ENCODE data around the gene GSTM2.

The GSTM2 gene

DNA sequence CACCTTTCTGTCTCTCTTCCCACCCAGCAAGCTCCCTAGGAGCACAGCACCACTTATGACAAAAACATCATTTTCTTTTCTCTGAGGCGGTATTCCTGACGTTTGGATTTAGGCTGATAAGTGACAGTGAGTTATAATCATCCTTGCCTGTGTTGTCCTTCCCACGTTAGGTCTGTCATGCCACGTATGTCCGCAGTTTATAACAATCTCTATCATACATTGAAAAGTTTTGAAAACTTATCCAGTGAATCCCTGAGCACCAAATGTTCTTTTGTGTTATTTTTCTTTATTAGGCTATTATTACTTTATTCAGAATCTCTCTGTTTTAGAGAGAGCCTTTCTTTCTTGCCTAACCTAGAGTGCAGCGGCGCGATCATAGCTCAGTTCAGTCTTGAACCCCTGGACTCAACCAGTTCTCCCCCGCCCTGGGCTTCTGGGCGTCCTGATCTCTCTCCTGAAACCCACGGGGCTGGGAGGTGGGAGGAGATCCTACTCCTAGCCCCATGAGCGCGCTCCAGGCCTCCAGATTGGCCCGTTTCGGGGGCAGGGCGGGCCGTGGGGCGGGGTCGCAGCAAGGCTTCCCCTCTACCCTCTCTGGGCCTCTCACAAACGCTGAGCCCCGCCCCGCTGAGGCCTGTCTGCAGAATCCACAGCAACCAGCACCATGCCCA is at the start of gene GSTM2:
Gene GSTM2, plus strand, starts transcription at position 606 of the 671 bp plus-strand sequence. Its CDS starts 59 bp downstream, at position 665.
- in situ Hi-C loops (cut with MboI; ENCODE audit: low sequenced_read_pairs), result no loop called here

DNA sequence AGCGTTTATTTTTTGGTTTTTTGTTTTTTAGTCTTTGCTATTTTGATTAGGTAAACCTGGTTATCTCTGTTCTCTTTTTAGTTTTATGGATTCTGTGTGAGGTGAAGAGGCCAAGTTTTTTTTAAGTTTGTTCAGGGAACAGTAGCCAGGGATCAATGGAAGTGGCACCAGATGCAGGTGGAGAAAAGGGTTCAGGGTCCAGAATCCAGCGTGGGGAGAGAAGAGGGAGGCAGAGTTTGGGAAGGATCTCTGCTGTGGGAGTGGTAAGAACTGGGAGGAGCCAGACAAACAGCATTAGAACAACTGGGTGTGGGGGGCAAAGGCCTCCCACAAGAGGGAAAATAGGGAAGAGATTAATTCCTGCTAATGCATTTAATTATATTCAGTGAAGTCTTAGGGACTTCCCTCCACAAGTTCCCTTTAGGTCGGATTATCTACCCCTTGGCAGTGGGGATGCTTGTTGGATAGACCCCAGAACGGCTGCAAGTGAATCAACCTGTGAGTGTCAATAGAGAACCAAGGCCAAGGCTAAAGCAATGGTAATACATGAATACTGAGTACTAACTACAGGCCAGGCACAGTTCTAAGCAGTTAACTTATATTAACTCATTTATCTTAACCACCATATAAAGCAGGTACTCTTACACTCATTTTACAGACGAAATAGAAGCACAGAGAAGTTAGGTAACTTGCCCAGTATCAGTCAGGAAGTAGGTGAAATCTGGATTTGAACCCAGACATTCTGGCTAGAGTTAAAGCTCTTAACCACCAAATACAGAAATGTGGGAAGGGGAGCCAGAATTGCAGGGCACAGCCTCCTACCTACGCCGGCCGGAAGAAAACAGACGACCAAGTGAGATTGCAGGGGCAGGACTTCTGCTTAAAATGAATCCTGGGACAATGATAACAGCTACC is 48.9 kb upstream of the GSTM2 start:
- in situ Hi-C loops (cut with MboI; ENCODE audit: low sequenced_read_pairs), result no loop called here

DNA sequence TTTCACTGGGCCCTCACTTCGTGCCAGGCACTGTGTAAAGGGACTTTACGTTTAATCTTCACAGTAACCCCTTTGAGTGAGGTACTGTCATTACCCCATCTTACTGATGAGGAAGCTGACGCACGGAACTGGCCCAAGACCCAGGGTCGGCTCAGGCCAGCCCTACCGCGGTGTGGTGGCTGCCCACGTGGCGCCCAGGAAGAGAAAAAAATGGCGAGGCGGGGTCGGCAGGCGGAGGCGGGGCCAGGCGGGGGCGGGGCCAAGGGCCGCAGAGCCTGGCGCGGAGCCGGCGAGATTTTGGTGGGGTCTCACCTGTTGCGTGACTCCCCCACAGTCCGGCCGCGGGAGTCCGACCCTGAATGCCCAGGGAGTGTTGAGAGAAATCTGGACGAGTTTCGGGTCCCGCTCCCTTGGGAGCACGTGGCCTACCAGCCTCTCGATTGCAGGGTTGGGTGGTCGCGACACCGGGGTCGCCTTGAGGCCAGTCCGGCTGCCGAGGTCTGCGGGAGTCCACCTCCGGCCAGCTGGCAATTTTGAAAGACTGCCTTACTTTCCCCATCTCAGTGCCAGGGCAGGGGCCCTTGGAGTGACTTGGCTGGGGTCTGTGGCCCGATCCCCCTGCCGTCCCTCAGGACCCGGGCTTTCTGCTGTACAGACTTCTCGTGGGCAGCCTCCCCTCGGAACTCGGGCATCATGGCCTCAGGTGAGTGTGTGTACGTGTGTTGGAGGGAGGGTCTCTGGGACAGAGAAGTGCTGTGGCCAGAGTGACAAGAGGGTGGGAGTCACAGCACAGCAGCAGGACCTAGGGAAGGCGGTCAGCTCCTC is 48.1 kb upstream of the GSTM2 start, which contains the start of the genes AMPD2 and GNAT2:
Gene AMPD2, plus strand, starts transcription at position 262 of the 825 bp plus-strand sequence. CDS start 1,339 bp downstream, outside the sequence.
Gene GNAT2, minus strand, starts transcription at position 41 of the 825 bp plus-strand sequence. CDS start 6,746 bp downstream, outside the sequence.
- in situ Hi-C loops (cut with MboI; ENCODE audit: low sequenced_read_pairs), result no loop called here

DNA sequence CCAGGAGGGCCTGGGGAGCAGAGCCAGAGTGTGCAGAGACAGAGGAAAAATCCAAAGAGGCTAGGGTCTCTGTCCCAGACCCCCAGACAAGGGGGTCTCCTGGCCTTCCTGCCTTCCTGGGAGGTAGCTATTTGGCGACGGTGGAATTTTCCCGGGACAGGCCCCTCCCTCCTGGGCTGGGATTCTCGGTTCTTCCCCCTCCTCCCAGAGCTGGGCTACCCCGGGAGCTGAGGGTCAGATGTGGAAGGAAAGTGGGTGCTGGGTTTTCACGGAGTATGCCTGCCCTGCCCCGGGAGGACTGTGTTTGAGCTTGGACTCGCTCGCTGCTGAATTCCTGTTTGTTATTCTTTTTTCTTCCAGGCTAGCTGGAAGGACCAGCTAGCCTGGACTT is 47.5 kb upstream of the GSTM2 start:
- in situ Hi-C loops (cut with MboI; ENCODE audit: low sequenced_read_pairs), result no loop called here

DNA sequence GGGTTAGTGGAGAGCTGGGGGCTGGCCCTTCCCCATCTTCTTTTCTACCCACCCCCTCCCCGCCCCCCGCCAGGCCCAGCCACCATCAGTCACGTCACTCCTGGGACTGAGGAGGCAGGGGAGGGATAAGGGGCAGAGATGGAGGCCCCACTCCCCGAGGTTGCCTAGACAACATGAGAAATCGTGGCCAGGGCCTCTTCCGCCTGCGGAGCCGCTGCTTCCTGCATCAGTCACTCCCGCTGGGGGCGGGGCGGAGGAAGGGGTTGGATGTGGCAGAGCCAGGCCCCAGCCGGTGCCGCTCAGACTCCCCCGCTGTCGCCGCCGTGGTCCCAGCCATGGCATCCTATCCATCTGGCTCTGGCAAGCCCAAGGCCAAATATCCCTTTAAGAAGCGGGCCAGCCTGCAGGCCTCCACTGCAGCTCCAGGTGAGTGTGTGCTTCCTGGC is 47.0 kb upstream of the GSTM2 start:
- in situ Hi-C loops (cut with MboI; ENCODE audit: low sequenced_read_pairs), result no loop called here

DNA sequence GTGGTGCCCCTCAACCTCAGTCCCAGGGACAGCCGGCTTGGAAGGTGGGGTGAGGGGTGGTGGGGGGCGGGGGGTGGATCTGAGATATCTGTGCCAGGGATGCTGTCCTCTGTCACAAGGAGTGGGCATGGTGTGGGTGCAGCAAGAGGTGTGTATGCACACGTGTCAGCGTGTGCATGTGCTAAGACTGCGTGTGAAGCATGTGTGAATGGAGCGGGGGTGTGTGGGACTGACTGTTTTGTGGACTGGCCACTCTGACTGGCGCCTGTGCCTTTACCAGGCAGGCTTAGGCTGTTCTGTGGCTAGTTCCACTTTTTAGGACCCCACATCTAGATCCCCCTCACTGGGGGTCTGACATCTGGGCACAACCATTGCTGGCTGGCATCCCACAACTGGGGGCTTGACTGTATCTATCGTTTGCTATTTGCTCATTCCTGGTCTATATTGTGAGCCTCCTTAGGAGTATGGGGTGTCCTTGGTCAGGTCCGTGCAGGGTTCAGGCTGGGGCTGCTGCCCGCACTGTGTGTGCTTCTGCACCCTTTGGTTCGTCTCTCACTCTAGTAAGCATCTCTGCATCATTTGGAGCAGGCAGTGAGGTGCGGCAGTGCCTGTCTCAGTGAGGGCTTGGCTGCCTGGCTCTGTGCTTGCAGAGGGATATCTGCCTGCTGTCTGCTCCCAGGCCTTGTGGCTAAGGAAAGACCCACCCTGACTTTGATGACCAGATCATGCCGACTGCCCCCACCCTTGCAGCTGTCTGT is 46.3 kb upstream of the GSTM2 start:
- in situ Hi-C loops (cut with MboI; ENCODE audit: low sequenced_read_pairs), result no loop called here

DNA sequence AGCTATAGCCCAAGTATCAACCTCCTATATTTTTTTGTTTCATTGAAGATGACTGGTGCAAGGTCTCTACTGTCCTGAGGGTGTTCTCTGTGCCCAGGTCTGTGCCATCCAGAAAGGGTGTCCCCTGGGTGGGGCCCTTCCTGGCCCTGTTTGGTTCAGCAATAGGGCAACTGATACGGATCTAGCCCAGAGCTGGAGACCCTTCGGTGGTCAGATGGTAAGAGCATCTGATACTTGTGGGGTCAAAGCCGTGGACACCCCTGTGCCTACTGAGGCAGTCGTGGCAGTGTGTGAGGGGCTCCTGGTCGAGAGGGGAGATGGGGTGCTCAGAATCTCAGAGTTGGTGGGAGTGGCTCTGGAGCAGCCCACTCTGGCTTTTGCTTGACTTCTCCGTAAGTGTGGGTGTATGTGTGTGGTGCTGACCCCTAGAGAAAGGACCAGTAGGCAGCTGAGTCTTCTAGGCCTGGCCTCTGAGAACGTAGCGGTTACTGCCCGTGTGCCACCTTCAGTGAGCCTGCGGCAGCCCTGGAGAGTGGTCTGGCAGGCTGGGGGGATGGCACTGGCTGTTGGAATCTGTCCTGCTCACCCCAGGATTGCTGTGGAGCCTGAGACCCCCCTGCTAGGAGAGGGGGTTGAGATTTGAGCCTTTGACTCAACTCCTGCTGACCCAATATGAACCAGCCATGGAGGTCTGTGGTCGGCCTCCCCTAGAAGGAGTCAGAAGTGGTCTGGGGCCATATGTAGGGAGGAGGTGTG is 45.5 kb upstream of the GSTM2 start:
- in situ Hi-C loops (cut with MboI; ENCODE audit: low sequenced_read_pairs), result no loop called here

DNA sequence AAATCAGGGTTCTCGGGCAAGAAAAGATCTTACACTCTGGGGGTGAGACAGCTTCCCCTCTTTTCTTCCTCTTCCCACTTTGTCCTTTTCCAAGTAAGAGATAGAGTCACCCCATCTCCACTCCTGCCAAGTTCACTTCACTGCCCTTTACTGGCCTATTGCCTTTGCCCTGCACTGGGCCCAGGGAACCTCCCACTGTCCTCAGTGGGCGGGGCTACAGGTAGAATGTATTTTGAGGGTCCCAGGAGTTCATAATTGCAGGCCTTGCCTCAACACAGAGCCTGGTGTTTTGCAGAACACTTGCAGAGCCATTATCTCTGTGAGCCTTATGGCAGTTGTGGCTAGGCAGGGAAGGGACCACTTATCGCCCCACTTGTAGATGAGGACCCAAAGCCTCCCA is 45.0 kb upstream of the GSTM2 start:
- in situ Hi-C loops (cut with MboI; ENCODE audit: low sequenced_read_pairs), result no loop called here

DNA sequence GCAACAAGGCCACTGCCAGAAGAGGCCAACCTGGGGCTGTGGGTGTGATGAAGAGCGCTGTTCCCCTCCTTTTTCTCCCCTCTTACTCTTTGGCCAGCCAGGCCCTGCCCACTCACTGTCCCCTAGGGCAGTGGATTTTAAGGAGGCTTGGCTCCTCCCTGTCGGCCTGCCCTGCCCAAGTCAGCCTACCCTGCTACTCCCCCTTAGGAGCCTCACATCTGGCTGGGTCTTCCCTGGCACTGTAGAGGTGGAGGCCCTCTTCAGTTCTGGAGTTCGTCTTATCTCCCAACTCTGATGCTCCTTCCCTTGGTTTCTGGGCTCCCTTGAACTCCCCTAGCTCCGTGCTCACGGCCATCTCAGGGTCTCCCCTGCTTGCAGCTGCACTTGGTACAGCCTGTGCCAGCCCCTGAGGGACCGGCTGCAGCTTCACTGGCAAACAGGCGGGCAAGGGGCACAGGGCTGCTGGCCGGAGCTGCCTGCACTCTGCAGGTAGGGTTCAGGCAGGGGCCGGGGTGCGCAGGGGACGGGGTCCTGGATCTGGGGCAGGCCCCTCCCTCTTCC is 44.2 kb upstream of the GSTM2 start:
- in situ Hi-C loops (cut with MboI; ENCODE audit: low sequenced_read_pairs), result no loop called here

DNA sequence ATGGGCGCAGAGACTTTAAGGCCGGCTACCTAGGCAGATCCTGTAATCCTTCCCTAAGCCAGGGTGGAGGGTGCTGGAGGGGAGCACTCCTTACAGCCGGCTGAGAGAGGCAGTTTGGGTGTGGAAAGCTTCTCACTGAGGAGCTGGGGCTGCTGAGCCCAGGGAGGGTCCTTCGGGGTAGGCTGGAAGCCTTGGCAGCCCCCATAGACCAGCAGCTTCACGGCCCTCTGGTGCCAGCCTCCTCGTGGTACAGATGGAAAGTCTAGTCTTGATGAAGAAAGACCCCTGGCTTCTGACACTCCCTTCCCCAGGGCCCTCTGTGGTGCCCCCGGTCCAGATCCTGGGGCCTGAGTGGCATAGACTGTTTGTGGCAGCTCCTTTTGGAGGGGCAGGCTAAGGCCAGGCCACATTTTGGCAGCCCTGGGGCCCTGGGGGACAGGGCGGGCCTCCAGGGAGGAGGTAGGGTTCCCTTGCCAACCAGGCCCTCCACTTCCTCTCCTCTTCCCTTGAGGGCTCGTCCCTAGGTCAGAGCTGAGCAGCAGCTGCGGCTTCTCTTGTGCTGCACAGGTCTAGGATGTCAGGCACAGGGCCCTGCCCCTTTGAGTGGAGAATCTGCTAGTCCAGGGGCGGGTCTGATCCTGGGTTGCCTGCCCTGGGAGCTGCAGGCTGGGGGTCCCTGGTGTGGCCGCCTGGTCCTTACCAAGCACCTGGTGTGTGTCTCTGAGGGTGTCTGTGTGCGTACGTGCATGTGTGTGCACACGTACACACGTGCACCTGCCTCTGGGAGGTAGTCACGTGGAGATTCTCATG is 43.5 kb upstream of the GSTM2 start:
- in situ Hi-C loops (cut with MboI; ENCODE audit: low sequenced_read_pairs), result no loop called here

DNA sequence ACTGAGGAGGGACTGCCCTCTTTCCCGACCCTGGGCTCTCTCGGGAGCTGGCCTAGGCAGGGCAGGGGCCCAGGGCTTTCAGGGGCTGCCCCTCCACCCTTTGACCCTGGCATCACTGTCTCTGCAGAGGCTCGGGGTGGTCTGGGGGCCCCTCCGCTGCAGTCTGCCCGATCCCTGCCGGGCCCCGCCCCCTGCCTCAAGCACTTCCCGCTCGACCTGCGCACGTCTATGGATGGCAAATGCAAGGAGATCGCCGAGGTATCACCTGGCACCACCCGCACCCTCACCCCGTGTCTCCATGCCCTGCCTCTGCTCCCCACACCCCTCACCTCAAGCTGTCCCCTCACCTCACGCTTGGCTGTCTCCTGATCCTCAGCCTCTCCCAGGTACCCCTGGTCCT is 42.7 kb upstream of the GSTM2 start:
- in situ Hi-C loops (cut with MboI; ENCODE audit: low sequenced_read_pairs), result no loop called here

DNA sequence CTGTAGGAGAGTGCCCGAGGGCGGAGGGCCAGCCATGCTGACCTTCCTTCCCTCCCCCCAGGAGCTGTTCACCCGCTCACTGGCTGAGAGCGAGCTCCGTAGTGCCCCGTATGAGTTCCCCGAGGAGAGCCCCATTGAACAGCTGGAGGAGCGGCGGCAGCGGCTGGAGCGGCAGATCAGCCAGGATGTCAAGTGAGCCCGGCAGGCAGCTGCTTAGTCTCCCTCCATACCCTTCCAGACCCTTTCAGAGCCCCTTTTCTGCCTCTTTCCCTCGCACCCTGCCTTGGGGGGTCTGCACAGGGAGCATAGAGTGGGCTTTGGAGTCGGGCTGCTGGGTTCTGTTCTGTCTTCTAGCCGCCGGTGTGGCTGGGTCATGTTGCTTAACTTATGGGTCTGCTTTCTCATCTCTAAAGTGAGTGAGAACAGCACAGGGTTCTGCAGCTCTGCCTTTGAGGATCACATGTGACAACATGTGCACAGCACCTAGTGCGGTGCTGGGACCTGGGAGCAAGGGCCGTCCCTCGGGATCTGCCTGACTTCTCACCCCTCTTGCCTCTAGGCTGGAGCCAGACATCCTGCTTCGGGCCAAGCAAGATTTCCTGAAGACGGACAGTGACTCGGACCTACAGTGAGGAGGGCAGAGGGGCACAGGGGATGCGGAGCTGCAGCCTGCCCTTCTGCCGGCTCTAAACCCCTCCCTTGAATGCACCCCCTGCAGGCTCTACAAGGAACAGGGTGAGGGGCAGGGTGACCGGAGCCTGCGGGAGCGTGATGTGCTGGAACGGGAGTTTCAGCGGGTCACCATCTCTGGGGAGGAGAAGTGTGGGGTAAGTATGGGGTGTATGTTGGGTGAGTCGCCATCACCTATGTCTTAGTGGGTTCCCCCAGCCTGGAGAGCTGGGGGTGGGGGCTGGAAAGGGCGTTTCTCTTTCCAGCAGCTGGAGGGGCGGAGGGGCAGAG is 42.0 kb upstream of the GSTM2 start:
- in situ Hi-C loops (cut with MboI; ENCODE audit: low sequenced_read_pairs), result no loop called here

DNA sequence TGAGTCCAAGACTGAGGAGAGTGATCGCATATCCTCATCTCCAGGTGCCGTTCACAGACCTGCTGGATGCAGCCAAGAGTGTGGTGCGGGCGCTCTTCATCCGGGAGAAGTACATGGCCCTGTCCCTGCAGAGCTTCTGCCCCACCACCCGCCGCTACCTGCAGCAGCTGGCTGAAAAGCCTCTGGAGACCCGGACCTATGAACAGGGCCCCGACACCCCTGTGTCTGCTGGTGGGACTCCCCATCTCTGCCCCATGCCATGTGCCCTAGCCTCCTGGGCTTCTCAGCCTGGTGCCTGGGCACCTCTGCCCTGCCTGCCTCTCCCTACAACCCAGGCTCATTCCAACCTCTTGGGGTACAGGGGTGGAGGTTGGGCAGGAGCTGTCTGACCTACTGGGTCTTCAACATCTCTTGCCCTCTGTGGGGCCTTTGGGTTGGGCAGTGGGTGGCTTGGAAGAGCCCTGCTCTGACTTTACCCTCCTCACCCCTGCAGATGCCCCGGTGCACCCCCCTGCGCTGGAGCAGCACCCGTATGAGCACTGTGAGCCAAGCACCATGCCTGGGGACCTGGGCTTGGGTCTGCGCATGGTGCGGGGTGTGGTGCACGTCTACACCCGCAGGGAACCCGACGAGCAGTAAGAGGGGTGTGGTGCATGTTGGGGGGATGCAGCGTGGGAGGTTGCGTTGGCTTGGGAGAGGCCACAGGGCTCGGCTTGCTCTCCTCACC is 41.0 kb upstream of the GSTM2 start:
- in situ Hi-C loops (cut with MboI; ENCODE audit: low sequenced_read_pairs), result no loop called here

DNA sequence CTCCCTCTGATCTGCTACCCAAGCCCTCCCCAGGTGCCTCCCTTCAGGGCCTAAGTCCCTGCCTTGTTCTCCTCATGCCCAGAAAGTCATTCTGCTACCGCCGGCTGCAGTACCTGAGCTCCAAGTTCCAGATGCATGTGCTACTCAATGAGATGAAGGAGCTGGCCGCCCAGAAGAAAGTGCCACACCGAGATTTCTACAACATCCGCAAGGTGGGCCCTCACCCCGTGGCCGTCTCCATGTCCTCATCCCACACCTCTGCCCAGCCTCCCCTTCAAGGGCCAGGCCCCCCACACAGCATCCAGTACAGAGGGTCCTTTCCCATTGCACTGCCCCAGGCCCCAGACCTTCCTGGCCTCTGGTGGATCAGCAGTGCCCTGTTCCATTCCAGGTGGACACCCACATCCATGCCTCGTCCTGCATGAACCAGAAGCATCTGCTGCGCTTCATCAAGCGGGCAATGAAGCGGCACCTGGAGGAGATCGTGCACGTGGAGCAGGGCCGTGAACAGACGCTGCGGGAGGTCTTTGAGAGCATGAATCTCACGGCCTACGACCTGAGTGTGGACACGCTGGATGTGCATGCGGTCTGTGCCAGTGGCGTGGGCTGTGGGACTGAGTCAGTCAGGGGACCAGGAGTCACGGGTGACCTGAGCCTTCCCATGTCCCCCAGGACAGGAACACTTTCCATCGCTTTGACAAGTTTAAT is 40.0 kb upstream of the GSTM2 start:
- in situ Hi-C loops (cut with MboI; ENCODE audit: low sequenced_read_pairs), result no loop called here

DNA sequence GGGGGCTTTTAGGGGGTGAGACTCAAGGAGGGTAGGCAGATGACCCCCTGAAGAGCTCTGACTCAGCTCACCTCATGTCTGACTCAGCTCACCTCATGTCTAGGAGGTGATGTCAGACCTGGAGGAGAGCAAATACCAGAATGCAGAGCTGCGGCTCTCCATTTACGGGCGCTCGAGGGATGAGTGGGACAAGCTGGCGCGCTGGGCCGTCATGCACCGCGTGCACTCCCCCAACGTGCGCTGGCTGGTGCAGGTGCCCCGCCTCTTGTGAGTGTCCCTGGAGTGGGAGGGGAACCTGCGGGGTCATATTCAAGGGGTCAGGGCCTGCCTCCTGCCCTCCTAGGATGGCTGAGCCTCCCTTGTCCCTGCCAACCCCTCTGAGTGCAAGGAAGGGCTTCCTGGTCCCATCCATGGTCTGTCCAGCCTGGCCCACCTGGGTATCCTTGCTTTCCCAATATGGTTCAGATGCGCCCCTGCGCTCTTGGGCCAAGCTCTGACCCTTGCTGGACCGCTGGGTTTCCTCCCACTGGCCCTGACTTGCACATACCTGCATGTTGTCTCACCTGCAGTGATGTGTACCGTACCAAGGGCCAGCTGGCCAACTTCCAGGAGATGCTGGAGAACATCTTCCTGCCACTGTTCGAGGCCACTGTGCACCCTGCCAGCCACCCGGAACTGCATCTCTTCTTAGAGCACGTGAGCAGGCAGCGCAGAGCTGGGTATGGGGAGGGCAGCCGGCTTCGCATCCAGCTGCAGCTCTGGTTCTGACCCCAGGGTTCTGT is 39.1 kb upstream of the GSTM2 start:
- in situ Hi-C loops (cut with MboI; ENCODE audit: low sequenced_read_pairs), result no loop called here

Data from hTERT RPE-1 (cell line).